AG10803 (cell line): ENCODE data around the gene NBPF3.
A peak's percentile ranks its signal among the peaks of the same experiment; 100 is the strongest.
"Not testable (repeated sequence)": the region's sequence is repeated elsewhere in the genome, so short reads cannot be mapped to it uniquely, and the experiment has no call there.

ENCODE experiments used
- DNase-seq: peaks from one replicate; pipeline ENCODE4 v3.0.0; 2010; ENCODE audit warnings: low read depth
- H3K4me3 ChIP-seq: 2 replicates; pipeline ENCODE4 v1.5.1; 2011; ENCODE audit warnings: mild to moderate bottlenecking, low read length, control low read depth
- TF ChIP-seq, protein P1 (sequence below): conservative IDR thresholded peaks from 2 replicates; pipeline ENCODE4 v1.5.1; 2011; ENCODE audit warnings: mild to moderate bottlenecking, low read length, control low read depth, inconsistent platforms

NBPF3 gene

DNA sequence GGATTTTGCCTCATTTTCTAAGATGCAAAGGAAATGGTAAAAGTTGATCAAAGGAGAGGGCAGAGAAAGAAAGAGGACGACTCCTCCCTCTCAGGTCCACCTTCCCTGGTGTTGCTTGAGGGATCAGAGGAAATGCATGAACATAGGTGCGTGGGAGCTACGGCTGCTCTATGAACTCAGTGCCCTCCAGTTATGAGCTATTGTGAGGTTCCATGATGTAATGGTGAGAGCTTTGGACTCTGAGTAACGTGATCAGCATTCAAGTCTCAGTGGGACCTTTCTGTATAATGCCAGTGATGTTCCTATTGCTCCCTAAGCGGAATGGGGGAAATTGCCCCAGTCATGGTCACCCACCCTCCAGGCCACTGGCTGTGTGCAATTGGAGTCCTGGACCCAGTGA lies 25.9 kb upstream of the NBPF3 start:
- no peak overlapping the region for H3K4me3 ChIP-seq
- TF ChIP-seq, protein P1, sequence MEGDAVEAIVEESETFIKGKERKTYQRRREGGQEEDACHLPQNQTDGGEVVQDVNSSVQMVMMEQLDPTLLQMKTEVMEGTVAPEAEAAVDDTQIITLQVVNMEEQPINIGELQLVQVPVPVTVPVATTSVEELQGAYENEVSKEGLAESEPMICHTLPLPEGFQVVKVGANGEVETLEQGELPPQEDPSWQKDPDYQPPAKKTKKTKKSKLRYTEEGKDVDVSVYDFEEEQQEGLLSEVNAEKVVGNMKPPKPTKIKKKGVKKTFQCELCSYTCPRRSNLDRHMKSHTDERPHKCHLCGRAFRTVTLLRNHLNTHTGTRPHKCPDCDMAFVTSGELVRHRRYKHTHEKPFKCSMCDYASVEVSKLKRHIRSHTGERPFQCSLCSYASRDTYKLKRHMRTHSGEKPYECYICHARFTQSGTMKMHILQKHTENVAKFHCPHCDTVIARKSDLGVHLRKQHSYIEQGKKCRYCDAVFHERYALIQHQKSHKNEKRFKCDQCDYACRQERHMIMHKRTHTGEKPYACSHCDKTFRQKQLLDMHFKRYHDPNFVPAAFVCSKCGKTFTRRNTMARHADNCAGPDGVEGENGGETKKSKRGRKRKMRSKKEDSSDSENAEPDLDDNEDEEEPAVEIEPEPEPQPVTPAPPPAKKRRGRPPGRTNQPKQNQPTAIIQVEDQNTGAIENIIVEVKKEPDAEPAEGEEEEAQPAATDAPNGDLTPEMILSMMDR: no peak
- DNase-seq: no peak

DNA sequence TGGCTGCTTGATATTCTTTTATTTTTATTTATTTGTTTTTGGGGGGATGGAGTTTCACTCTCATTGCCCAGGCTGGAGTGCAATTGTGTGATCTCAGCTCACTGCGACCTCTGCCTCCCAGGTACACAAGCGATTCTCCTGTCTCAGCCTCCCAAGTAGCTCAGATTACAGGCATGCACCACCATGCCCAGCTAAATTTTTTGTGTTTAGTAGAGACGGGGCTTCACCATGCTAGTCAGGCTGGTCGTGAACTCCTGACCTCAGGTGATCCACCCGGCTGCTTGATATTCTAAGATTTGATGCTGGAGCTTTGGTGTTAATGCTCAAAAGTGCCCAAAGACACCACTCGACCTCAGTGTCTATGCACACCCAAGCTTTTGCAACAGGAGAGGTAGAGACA lies 19.6 kb upstream of the NBPF3 start:
- not testable (repeated sequence) for DNase-seq, H3K4me3 ChIP-seq

DNA sequence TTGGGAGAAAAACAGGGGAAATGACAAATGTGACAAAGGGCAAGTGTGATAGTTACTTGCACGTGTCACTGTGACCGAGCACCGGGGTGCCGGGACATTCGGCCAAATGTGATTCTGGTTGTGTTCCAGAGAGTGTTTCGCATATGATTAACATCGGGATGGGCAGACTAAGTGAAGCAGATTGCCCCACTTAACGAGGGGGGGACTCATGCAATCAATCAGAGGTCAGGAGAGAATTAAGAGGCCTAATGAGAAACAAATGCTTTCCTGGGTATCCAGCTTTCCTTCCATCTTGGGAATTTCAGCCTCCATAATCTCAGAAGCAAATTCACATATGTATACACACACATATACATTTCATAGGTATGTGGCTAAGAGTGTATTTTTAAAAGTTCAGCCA lies 18.6 kb upstream of the NBPF3 start:
- not testable (repeated sequence) for H3K4me3 ChIP-seq, DNase-seq

- peak overlapping the region; percentile 36 for H3K4me3 ChIP-seq
- DNase-seq: not testable (repeated sequence)
These were observed 12.0 kb upstream of the NBPF3 start for GRCh38 chr1:21427798-21428480.

DNA sequence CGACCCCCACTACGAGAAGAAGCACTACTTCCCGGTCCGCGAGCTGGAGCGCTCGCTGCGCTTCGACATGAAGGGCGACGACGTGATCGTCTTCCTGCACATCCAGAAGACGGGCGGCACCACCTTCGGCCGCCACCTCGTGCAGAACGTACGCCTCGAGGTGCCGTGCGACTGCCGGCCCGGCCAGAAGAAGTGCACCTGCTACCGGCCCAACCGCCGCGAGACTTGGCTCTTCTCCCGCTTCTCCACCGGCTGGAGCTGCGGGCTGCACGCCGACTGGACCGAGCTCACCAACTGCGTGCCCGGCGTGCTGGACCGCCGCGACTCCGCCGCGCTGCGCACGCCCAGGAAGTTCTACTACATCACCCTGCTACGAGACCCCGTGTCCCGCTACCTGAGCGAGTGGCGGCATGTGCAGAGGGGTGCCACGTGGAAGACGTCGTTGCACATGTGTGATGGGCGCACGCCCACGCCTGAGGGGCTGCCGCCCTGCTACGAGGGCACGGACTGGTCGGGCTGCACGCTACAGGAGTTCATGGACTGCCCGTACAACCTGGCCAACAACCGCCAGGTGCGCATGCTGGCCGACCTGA lies 11.4 kb upstream of the NBPF3 start:
- DNase-seq: not testable (repeated sequence)
- peak overlapping the region; percentile 36 for H3K4me3 ChIP-seq

- H3K4me3 ChIP-seq: not testable (repeated sequence)
These were observed 10.7 kb upstream of the NBPF3 start for GRCh38 chr1:21429210-21429609.

DNA sequence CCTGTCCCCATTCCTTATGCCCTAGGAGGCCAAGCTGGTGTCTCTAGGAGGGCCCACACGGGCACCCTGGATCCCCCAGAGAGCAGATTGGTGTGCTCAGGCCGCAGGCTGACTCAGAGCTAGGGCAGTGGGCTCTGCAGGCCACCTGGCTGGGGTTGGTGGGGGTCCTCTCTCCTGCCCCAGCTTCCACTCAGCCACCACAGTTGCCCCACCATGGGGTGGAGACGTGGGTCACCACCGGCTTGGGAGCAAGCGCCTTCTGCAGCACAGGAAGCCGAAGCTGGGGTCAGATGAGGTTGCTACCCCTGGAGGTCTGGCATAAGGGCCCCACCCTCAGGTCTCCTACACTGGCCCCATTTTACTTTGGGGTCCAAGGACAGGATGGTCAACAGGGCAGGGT lies 9.1 kb upstream of the NBPF3 start:
- not testable (repeated sequence) for DNase-seq, H3K4me3 ChIP-seq

More at GRCh38 chr1:21429210-21429609, 10.7 kb upstream of the NBPF3 start:
- not testable (repeated sequence) for DNase-seq

DNA sequence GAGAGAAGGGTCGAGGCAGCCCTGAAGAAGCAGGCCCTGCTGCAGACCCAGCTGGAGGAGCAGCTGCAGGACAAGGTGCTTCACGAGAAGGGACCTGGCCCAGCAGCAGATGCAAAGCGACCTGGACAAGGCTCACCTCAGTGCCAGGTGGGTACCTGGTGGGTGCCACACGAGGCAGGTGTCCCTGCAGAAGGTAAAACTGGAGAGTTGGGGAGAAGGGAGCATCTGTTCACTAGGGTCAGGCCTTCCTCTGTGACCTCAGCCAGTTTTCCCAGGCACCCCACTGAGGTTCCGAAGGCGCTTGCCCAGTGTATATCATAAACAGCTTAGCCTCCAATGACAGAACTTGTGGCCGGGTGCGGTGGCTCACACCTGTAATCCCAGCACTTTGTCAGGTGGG lies 5.5 kb upstream of the NBPF3 start:
- no peak overlapping the region for H3K4me3 ChIP-seq
- TF ChIP-seq, protein P1: no peak
- DNase-seq: no peak

- TF ChIP-seq, protein P1: no peak
- no peak overlapping the region for H3K4me3 ChIP-seq
- no peak for DNase-seq
These were observed 4.1 kb upstream of the NBPF3 start for GRCh38 chr1:21435646-21436487.

- DNase-seq: no peak
- H3K4me3 ChIP-seq: peak overlapping the region; percentile 27
- TF ChIP-seq, protein P1: no peak
These were observed 3.2 kb upstream of the NBPF3 start for GRCh38 chr1:21436488-21437340.
